B cell (primary cell): Measurements from ENCODE around the gene NABP1.

ENCODE experiments used
- CTCF ChIP-seq: fragments of 200-600 bp; IDR thresholded peaks from one replicate; pipeline ENCODE4 v1.8.0; 2022; ENCODE audit warnings: antibody characterized with exemption, mild to moderate bottlenecking
- EZH2 ChIP-seq: IDR thresholded peaks from 2 replicates; pipeline ENCODE4 v1.6.1; 2012; ENCODE audit warnings: borderline replicate concordance, low read depth, mild to moderate bottlenecking, moderate library complexity, low read length; ENCODE audit not compliant: insufficient read depth, poor library complexity, severe bottlenecking

GRCh38 chr2:191687867-191688266, 9.9 kb downstream of the NABP1 start:
- no peak for TF ChIP-seq EZH2
- no peak for TF ChIP-seq CTCF
